Esophagus muscularis mucosa (tissue), 3 donors: ENCODE results near the gene PSENEN.

Source experiments
- POLR2A ChIP-seq: fragments of 450-650 bp; IDR thresholded peaks from one replicate; pipeline ENCODE4 v1.6.1; 2017; ENCODE audit warnings: antibody characterized with exemption, moderate library complexity, mild to moderate bottlenecking, low read depth
- TF ChIP-seq, protein P1 (sequence below), 3 experiments: fragments of 200-600 bp in 2 of 3; fragments of 450-650 bp in 1 of 3; sonication (generic) in 2 of 3; IDR thresholded peaks; one replicate each; pipeline ENCODE4 v1.5.1; 2017 to 2019; ENCODE audit warnings: antibody characterized with exemption in 3 of 3, mild to moderate bottlenecking in 2 of 3, moderate library complexity in 1 of 3

DNA sequence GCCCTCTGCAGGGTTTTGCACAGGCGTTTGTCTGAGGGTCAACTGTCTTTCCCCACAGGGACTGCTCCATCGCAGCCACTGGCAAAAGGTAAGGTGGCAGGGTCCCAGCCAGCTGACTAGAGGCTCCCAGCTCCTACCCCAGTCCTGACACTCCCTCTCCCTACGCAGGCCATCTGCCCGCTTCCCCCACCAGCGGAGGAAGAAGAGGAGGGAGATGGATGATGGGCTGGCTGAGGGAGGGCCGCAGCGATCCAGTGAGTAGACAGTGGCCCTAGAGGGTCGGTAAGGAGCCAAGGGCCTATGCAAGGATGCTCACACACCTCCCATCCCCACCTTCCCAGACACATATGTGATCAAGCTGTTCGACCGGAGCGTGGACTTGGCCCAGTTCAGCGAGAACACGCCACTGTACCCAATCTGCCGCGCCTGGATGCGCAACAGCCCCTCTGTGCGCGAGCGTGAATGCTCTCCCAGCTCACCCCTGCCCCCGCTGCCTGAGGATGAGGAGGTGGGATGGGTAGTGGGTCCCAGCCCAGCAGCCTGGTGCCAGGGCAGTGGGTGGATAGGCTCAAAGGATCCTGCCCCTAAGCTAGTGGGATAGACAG, 7.4 kb downstream of the PSENEN start:
- TF ChIP-seq POLR2A, result no peak
- TF ChIP-seq, protein P1, sequence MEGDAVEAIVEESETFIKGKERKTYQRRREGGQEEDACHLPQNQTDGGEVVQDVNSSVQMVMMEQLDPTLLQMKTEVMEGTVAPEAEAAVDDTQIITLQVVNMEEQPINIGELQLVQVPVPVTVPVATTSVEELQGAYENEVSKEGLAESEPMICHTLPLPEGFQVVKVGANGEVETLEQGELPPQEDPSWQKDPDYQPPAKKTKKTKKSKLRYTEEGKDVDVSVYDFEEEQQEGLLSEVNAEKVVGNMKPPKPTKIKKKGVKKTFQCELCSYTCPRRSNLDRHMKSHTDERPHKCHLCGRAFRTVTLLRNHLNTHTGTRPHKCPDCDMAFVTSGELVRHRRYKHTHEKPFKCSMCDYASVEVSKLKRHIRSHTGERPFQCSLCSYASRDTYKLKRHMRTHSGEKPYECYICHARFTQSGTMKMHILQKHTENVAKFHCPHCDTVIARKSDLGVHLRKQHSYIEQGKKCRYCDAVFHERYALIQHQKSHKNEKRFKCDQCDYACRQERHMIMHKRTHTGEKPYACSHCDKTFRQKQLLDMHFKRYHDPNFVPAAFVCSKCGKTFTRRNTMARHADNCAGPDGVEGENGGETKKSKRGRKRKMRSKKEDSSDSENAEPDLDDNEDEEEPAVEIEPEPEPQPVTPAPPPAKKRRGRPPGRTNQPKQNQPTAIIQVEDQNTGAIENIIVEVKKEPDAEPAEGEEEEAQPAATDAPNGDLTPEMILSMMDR (IDR thresholded peaks at IDR 0.05), result no peak
